ENCODE measurements around the gene EVX1. TPM values are rescaled to one million over a fixed set of nuclear protein-coding genes. Genes with fewer than 3 reads are reported as not detected.

EVX1 gene
- total and polyA plus RNA-seq, 8 donors = not detected

- no peak overlapping the region for H3K4me3 ChIP-seq
- H3K27ac ChIP-seq = no peak overlapping the region
- no peak for DNase-seq
- no peak for TF ChIP-seq CTCF (IDR thresholded peaks at IDR 0.05)
- intact Hi-C loops (cut with DNase I) = no loop called here
- H3K9me3 ChIP-seq = no peaks in the 10 kb centered on the region
- peaks cover 0 to 7% of the 10 kb centered on the region in 2 donors for H3K4me1 ChIP-seq
- no peaks in the 10 kb centered on the region for H3K36me3 ChIP-seq
- H3K27me3 ChIP-seq = peaks cover 86 to 100% of the 10 kb centered on the region in 2 donors
- ATAC-seq = peak; percentile 15
These were observed 22.1 kb upstream of the EVX1 start for GRCh38 chr7:27220440-27220955.

DNA sequence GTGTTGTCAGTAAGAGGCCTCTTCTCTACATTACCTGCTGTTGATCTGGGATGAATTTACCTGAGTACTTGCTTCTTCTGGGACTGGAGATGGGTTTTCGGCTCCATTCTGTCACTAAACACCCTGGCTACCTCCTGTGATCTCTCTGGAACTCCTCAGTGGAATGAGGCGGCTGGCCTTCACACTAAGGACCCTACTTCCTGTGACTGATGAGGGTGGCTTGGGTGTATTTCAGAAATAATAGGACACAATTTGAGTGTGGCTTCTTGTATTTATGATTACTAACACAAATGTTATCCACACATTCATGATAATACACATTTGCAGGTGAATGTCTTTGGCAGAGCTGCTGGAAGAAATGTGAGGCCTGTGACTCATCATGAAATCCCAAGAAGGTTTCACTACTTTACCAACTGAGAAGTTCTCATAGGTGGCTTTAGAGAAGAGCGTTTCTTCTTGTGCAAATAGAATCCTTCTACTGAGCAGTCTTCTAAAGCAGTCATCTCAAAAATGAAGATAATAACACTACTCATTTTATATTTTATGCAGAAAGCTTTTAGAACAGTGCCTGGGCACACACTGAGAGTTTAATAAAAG, 21.3 kb upstream of the EVX1 start:
- intact Hi-C loops (cut with DNase I) = no loop called here
- Histone ChIP-seq H3K27ac (no peak overlapping the region), H3K4me1 (peaks cover 0 to 7% of the 10 kb centered on the region in 2 donors), H3K36me3 (no peaks in the 10 kb centered on the region), H3K4me3 (no peak overlapping the region), H3K27me3 (peaks cover 86 to 100% of the 10 kb centered on the region in 2 donors), H3K9me3 (no peaks in the 10 kb centered on the region)
- no peak for TF ChIP-seq CTCF (IDR thresholded peaks at IDR 0.05)
- DNase-seq (no peak), ATAC-seq (no peak)

GRCh38 chr7:27223941-27224575, 18.5 kb upstream of the EVX1 start:
- intact Hi-C loops (cut with DNase I) = no loop called here
- DNase-seq (no peak), ATAC-seq (no peak)
- Histone ChIP-seq H3K9me3 (no peaks in the 10 kb centered on the region), H3K36me3 (no peaks in the 10 kb centered on the region), H3K27ac (no peak overlapping the region), H3K27me3 (peaks cover 79 to 99% of the 10 kb centered on the region in 2 donors), H3K4me1 (peaks cover 0 to 7% of the 10 kb centered on the region in 2 donors), H3K4me3 (no peak overlapping the region)
- TF ChIP-seq CTCF (IDR thresholded peaks at IDR 0.05) = no peak

- ATAC-seq = no peak
- no peak overlapping the region for H3K27ac ChIP-seq
- H3K4me3 ChIP-seq = no peak overlapping the region
- TF ChIP-seq CTCF (IDR thresholded peaks at IDR 0.05) = no peak
- H3K9me3 ChIP-seq = no peaks in the 10 kb centered on the region
- no peak for DNase-seq
- intact Hi-C loops (cut with DNase I) = no loop called here
- no peaks in the 10 kb centered on the region for H3K36me3 ChIP-seq
- peaks cover 0 to 4% of the 10 kb centered on the region in 2 donors for H3K4me1 ChIP-seq
- peaks cover 68 to 98% of the 10 kb centered on the region in 2 donors for H3K27me3 ChIP-seq
These were observed 17.3 kb upstream of the EVX1 start for GRCh38 chr7:27224983-27225934.

Data from left lung (tissue), 10 donors.